DOHH2 (cell line): ENCODE measurements around the gene BNC2.
"Not testable (repeated sequence)": the region's sequence is repeated elsewhere in the genome, so short reads cannot be mapped to it uniquely, and the experiment has no call there.

Experiments
- H3F3A ChIP-seq: fragments of 200-600 bp; sonication (generic), shearing (Covaris generic); 2 replicates; pipeline ENCODE4 v1.6.0; 2016; ENCODE audit warnings: antibody characterized with exemption, mild to moderate bottlenecking; ENCODE audit not compliant: control insufficient read depth, insufficient read depth
- H3K27ac ChIP-seq: fragments of 200-600 bp; sonication (generic); 2 replicates; pipeline ENCODE4 v1.5.1; 2014; ENCODE audit warnings: low read depth, mild to moderate bottlenecking, low read length, moderate library complexity
- H3K27me3 ChIP-seq: fragments of 200-600 bp; sonication (generic); 2 replicates; pipeline ENCODE4 v1.6.1; 2014; ENCODE audit warnings: mild to moderate bottlenecking, low read length, mixed read lengths; ENCODE audit not compliant: control insufficient read depth
- H3K36me3 ChIP-seq: fragments of 200-600 bp; sonication (generic); 2 replicates; pipeline ENCODE4 v1.6.1; 2014; ENCODE audit warnings: mild to moderate bottlenecking, low read length, moderate library complexity, mixed read lengths; ENCODE audit not compliant: control insufficient read depth
- H3K4me1 ChIP-seq: fragments of 200-600 bp; sonication (generic); 2 replicates; pipeline ENCODE4 v1.6.1; 2014; ENCODE audit warnings: mild to moderate bottlenecking, low read length, mixed read lengths; ENCODE audit not compliant: control insufficient read depth
- H3K4me2 ChIP-seq: fragments of 200-600 bp; sonication (generic); 2 replicates; pipeline ENCODE4 v1.6.0; 2014; ENCODE audit warnings: mild to moderate bottlenecking, low read length, moderate library complexity
- H3K4me3 ChIP-seq: fragments of 200-600 bp; sonication (generic); 2 replicates; pipeline ENCODE4 v1.5.1; 2014; ENCODE audit warnings: mild to moderate bottlenecking, low read length, mixed read lengths
- H3K79me2 ChIP-seq: fragments of 200-600 bp; sonication (generic); 2 replicates; pipeline ENCODE4 v1.6.1; 2014; ENCODE audit warnings: mild to moderate bottlenecking, low read length, mixed read lengths; ENCODE audit not compliant: control insufficient read depth
- H3K9me2 ChIP-seq: fragments of 200-600 bp; sonication (generic); replicated peaks from 2 replicates; pipeline ENCODE4 v1.6.1; 2014; ENCODE audit warnings: mild to moderate bottlenecking, low read length, mixed read lengths; ENCODE audit not compliant: control insufficient read depth
- H3K9me3 ChIP-seq: fragments of 200-600 bp; sonication (generic); 2 replicates; pipeline ENCODE4 v1.6.1; 2014; ENCODE audit warnings: antibody characterized with exemption, low read length, mixed read lengths; ENCODE audit not compliant: control insufficient read depth, insufficient read depth
- H4K20me1 ChIP-seq: fragments of 200-600 bp; sonication (generic); 2 replicates; pipeline ENCODE4 v1.6.0; 2014; ENCODE audit warnings: low read depth, mild to moderate bottlenecking, antibody characterized with exemption, low read length, moderate library complexity; ENCODE audit not compliant: control insufficient read depth, insufficient read depth
- CTCF ChIP-seq: fragments of 200-600 bp; sonication (generic); IDR thresholded peaks from one replicate; pipeline ENCODE4 v1.5.1; 2014; ENCODE audit warnings: antibody characterized with exemption, mild to moderate bottlenecking, low read depth, low read length; ENCODE audit not compliant: poor library complexity, severe bottlenecking
- EZH2phosphoT487 ChIP-seq: fragments of 200-600 bp; sonication (generic); IDR thresholded peaks from 2 replicates; pipeline ENCODE4 v1.6.1; 2017; ENCODE audit warnings: borderline replicate concordance, mild to moderate bottlenecking, antibody characterized with exemption, low read length, moderate library complexity, mixed read lengths

The BNC2 gene

GRCh38 chr9:16884952-16885513, 14.6 kb upstream of the BNC2 start:
- no peaks in the 10 kb centered on the region for H3F3A ChIP-seq
- no peaks in the 10 kb centered on the region for H3K4me1 ChIP-seq
- no peaks in the 10 kb centered on the region for H4K20me1 ChIP-seq
- no peak overlapping the region for H3K27ac ChIP-seq
- TF ChIP-seq CTCF (no peak), EZH2phosphoT487 (no peak)
- no peak overlapping the region for H3K4me2 ChIP-seq
- H3K9me2 ChIP-seq = no peaks in the 10 kb centered on the region
- H3K9me3 ChIP-seq = peaks cover 8% of the 10 kb centered on the region
- no peaks in the 10 kb centered on the region for H3K36me3 ChIP-seq
- no peaks in the 10 kb centered on the region for H3K27me3 ChIP-seq
- no peaks in the 10 kb centered on the region for H3K79me2 ChIP-seq
- no peak overlapping the region for H3K4me3 ChIP-seq

GRCh38 chr9:16884373-16884772, 13.9 kb upstream of the BNC2 start:
- Histone ChIP-seq H4K20me1 (no peaks in the 10 kb centered on the region), H3K27me3 (no peaks in the 10 kb centered on the region), H3K79me2 (no peaks in the 10 kb centered on the region), H3K4me1 (no peaks in the 10 kb centered on the region), H3K4me3 (no peak overlapping the region), H3K9me2 (no peaks in the 10 kb centered on the region), H3K4me2 (no peak overlapping the region), H3K36me3 (no peaks in the 10 kb centered on the region), H3K9me3 (peaks cover 8% of the 10 kb centered on the region), H3F3A (no peaks in the 10 kb centered on the region), H3K27ac (no peak overlapping the region)
- TF ChIP-seq EZH2phosphoT487 = no peak
- no peak for TF ChIP-seq CTCF

- Histone ChIP-seq H4K20me1 (no peaks in the 10 kb centered on the region), H3K4me1 (no peaks in the 10 kb centered on the region), H3K9me3 (peaks cover 8% of the 10 kb centered on the region), H3K27ac (no peak overlapping the region), H3F3A (no peaks in the 10 kb centered on the region), H3K27me3 (no peaks in the 10 kb centered on the region), H3K79me2 (no peaks in the 10 kb centered on the region), H3K36me3 (no peaks in the 10 kb centered on the region), H3K4me3 (no peak overlapping the region), H3K4me2 (no peak overlapping the region), H3K9me2 (no peaks in the 10 kb centered on the region)
- TF ChIP-seq EZH2phosphoT487 (no peak), CTCF (no peak)
Measured at GRCh38 chr9:16883586-16883985, 13.1 kb upstream of the BNC2 start.

GRCh38 chr9:16882440-16882839, 12.0 kb upstream of the BNC2 start:
- not testable (repeated sequence) for H4K20me1 ChIP-seq, H3K9me2 ChIP-seq, H3K9me3 ChIP-seq, H3K4me1 ChIP-seq, H3K4me2 ChIP-seq, H3K79me2 ChIP-seq, H3K27ac ChIP-seq, H3F3A ChIP-seq, H3K27me3 ChIP-seq, H3K36me3 ChIP-seq, H3K4me3 ChIP-seq
